Psoas muscle (tissue), 8 donors: ENCODE data around the gene TAS2R13. TPM values are rescaled to one million over a fixed set of nuclear protein-coding genes. Genes with fewer than 3 reads are reported as not detected.

ENCODE experiments used
- ATAC-seq, 4 donors: fragments of 200-7000 bp; cut with Tn5 transposase; one replicate each; pipeline ENCODE4 v1.9.1; 2020; ENCODE audit warnings: moderate library complexity in 3 of 4, mild to moderate bottlenecking in 2 of 4
- DNase-seq, 2 donors: peaks; one replicate each; pipeline ENCODE4 v3.0.0-alpha.2; 2020
- H3K27ac ChIP-seq: fragments of 200-600 bp; one replicate; pipeline ENCODE4 v1.8.0; 2022
- H3K27me3 ChIP-seq, 3 donors: fragments of 200-600 bp in 1 of 3; one replicate each; pipeline versions ENCODE4 v1.6.1 to v1.8.0; 2013 to 2022; ENCODE audit warnings: low read length in 2 of 3, mild to moderate bottlenecking in 2 of 3, moderate library complexity in 1 of 3; ENCODE audit not compliant: insufficient read depth in 3 of 3
- H3K36me3 ChIP-seq, 2 donors: fragments of 200-600 bp in 1 of 2; one replicate each; pipeline versions ENCODE4 v1.6.1 to v1.8.0; 2013 to 2022; ENCODE audit warnings: low read depth in 1 of 2, mild to moderate bottlenecking in 1 of 2, moderate library complexity in 1 of 2; ENCODE audit not compliant: insufficient read depth in 1 of 2
- H3K4me1 ChIP-seq: fragments of 200-600 bp; one replicate; pipeline ENCODE4 v1.8.0; 2022
- H3K4me3 ChIP-seq: fragments of 200-600 bp; one replicate; pipeline ENCODE4 v1.8.0; 2022; ENCODE audit warnings: mild to moderate bottlenecking
- H3K9me3 ChIP-seq: fragments of 200-600 bp; one replicate; pipeline ENCODE4 v1.8.0; 2022
- WGBS, 3 donors: extraction: QIAGEN DNeasy Blood & Tissue Kit; methylation state at CpG; one replicate each; pipeline versions ENCODE4 v1.1.6 to v1.1.7; 2013; 5-methylcytosine and 5-hydroxymethylcytosine counted together
- intact Hi-C, 2 donors: fragments of 100-400 bp; cut with DNase I; formaldehyde crosslinking; loops; one replicate each; pipeline versions ENCODE4 v1.11.0 to v1.14.2; 2022
- polyA plus RNA-seq, 3 donors: library from polyadenylated mRNA; stranded (reverse); fragments of 200-250 nt; gene quantifications; one replicate each; pipeline ENCODE4 v1.2.3, GENCODE V29; 2013
- total RNA-seq, 4 donors: library from RNA; stranded (reverse); fragmentation: NEBNext Ultra II Directional in 2 of 4; extraction: Animal tissue kit (Norgen Biotek cat#: 25700) in 2 of 4; gene quantifications; one replicate each; pipeline versions ENCODE4 v1.2.1 to v1.2.4, GENCODE V29; 2021 to 2023
- TF ChIP-seq, protein P1 (sequence below): fragments of 200-600 bp; IDR thresholded peaks from one replicate; pipeline ENCODE4 v1.8.0; 2022; ENCODE audit warnings: antibody characterized with exemption
- donor health status: healthy with polysubstance abuse.
- donor health status: DM: no; HTN: no; CAD: no; lungs with moderate emphysema.
- donor health status: Bipolar disorder and iron deficiency.
- donor health status: healthy.
- donor health status: DM: yes; HTN: yes; CAD: no.
- donor health status: DM: no; HTN: no; CAD: no.
- donor health status: DM: no; HTN: no; CAD: no.
- donor health status: DM: yes; HTN: yes; CAD: no.

Gene TAS2R13
- total and polyA plus RNA-seq, 7 donors = 0.08 to 0.36 (median 0.20) TPM; not detected in 3

DNA sequence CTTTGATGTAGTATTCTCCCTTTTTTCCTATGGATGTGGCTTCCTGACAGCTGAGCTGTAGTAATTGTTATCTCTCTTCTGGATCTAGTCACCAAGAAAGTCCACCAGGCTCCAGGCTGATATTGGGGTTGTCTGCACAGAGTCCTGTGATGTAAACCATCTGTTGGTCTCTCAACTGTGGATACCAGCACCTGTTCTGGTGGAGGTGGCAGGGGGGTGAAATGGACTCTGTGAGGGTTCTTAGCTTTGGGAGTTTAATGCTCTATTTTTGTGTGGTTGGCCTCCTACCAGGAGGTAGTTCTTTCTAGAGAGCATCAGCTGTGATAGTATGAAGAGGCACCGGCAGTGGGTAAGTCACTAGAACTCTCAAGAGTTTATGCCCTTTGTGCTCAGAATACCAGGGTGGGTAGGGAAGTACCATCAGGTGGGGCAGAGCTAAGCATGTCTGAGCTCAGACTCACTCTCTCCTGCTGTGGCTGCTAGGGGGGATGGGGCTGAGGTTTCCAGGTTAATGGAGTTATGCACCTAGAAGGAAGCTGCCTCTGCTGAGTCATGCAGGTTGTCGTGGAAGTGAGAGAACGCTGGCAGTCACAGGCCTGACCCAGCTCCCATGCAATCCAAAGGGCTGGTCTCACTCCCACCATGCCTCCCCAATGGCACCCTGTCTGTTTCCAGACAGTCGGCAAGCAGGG, 32.7 kb upstream of the TAS2R13 start:
- Histone ChIP-seq H3K36me3 (no peaks in the 10 kb centered on the region), H3K4me3 (no peak overlapping the region), H3K9me3 (no peaks in the 10 kb centered on the region), H3K27me3 (no peaks in the 10 kb centered on the region), H3K27ac (no peak overlapping the region), H3K4me1 (no peaks in the 10 kb centered on the region)
- intact Hi-C loops = no loop called here
- TF ChIP-seq, protein P1, sequence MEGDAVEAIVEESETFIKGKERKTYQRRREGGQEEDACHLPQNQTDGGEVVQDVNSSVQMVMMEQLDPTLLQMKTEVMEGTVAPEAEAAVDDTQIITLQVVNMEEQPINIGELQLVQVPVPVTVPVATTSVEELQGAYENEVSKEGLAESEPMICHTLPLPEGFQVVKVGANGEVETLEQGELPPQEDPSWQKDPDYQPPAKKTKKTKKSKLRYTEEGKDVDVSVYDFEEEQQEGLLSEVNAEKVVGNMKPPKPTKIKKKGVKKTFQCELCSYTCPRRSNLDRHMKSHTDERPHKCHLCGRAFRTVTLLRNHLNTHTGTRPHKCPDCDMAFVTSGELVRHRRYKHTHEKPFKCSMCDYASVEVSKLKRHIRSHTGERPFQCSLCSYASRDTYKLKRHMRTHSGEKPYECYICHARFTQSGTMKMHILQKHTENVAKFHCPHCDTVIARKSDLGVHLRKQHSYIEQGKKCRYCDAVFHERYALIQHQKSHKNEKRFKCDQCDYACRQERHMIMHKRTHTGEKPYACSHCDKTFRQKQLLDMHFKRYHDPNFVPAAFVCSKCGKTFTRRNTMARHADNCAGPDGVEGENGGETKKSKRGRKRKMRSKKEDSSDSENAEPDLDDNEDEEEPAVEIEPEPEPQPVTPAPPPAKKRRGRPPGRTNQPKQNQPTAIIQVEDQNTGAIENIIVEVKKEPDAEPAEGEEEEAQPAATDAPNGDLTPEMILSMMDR = no peak
- 72 to 80% (median 77%) methylated on average over 4 of the region's 4 CpGs for WGBS, 3 donors
- no peak for DNase-seq
- peak in 1 of 4 donors; percentile 25 for ATAC-seq

DNA sequence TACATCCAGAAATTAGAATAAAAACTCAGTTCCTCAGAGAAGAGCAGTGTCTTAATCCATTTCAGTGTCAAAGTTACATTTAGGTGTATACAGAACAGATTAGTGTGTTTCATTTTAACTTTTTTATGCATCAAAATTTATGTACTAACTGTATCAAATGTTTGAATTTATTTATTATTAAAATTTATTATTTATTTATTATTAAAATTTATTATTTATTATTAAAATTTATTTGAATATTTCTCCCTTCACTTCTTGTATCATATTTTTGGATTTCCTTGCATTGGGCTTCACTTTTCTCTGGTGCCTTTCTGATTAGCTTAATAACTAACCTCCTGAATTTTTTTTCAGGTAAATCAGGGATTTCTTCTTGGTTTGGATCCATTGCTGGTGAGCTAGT, 32.0 kb upstream of the TAS2R13 start:
- Histone ChIP-seq H3K27me3 (no peaks in the 10 kb centered on the region), H3K27ac (no peak overlapping the region), H3K9me3 (no peaks in the 10 kb centered on the region), H3K4me1 (no peaks in the 10 kb centered on the region), H3K36me3 (no peaks in the 10 kb centered on the region), H3K4me3 (no peak overlapping the region)
- no peak for ATAC-seq
- intact Hi-C loops = no loop called here
- TF ChIP-seq, protein P1 = no peak
- no peak for DNase-seq

DNA sequence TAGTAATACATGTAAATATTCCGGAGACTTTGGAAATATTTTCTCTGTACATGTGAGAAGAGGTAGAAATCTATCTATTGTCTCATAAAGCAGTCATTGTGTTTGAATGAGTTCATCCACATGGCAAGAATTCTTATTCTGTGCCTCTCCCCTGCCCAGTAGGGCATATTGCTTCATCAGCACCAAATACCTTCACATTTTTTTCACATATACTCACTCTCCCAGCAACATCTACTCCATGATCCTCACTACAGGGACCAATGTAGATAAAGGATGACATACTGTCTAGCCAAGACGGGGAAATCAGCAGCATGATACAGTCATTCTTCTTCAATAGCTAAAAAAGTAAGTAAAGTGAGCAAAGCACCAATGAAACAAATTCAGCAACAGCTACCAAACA, 31.0 kb upstream of the TAS2R13 start:
- intact Hi-C loops = no loop called here

DNA sequence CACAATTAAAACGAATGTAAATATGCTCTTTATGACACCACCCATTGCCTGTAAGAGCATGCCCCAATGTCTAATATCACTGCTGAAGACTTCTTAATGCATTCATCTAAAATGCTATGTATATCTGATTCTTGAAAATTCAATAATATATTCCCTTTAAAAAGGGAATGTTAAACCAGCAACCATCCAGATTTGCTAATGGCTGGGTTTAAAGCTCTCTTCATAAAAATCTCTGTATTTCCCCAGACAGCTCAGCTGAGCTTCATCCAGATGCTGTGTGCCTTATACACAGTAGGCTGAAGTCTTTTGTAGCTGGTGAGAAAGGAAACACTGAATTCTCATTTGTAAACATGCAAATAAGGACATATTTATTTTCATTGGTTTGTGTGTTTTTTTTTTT, 29.8 kb upstream of the TAS2R13 start, which contains the start of gene TAS2R14:
Gene TAS2R14 (minus strand): TSS at position 101 of the 400 bp plus-strand sequence. CDS start 56 bp downstream, at position 45.
- intact Hi-C loops = no loop called here

More for the DNA sequence above, 31.0 kb upstream of the TAS2R13 start:
- Histone ChIP-seq H3K27ac (no peak overlapping the region), H3K36me3 (no peaks in the 10 kb centered on the region), H3K27me3 (no peaks in the 10 kb centered on the region), H3K4me1 (no peaks in the 10 kb centered on the region), H3K4me3 (no peak overlapping the region), H3K9me3 (no peaks in the 10 kb centered on the region)
- WGBS, 3 donors = 94 to 98% (median 96%) methylated on average over 2 of the region's 2 CpGs
- TF ChIP-seq, protein P1 = no peak
- ATAC-seq (no peak), DNase-seq (no peak)

More for the DNA sequence above, 29.8 kb upstream of the TAS2R13 start, which contains the start of gene TAS2R14:
- Histone ChIP-seq H3K27me3 (no peaks in the 10 kb centered on the region), H3K36me3 (no peaks in the 10 kb centered on the region), H3K4me3 (no peak within 1 kb of the TSS), H3K27ac (no peak within 1 kb of the TSS), H3K4me1 (no peaks in the 10 kb centered on the region), H3K9me3 (no peaks in the 10 kb centered on the region)
- DNase-seq = no peak
- WGBS, 3 donors = 84 to 89% (median 85%) methylated on average over 1 of the region's 1 CpG
- ATAC-seq = no peak
- TF ChIP-seq, protein P1 = no peak
